ENCODE data around the gene MKI67.

Gene MKI67

GRCh38 chr10:128055061-128055868 is 71.0 kb downstream of the MKI67 start:
- TF ChIP-seq CTCF (IDR thresholded peaks at IDR 0.05; ENCODE audit: low read depth, low read length): no peak
- no peak overlapping the region for H3K4me3 ChIP-seq (replicated peaks in 1 of 2; ENCODE audit: low read depth in 2 of 2, low read length in 2 of 2)
- DNase-seq (ENCODE audit: low read depth in 2 of 2): no peak

GRCh38 chr10:128054163-128054970 is 71.9 kb downstream of the MKI67 start:
- no peak for TF ChIP-seq CTCF (IDR thresholded peaks at IDR 0.05; ENCODE audit: low read depth, low read length)
- H3K4me3 ChIP-seq (replicated peaks in 1 of 2; ENCODE audit: low read depth in 2 of 2, low read length in 2 of 2): no peak overlapping the region
- DNase-seq (ENCODE audit: low read depth in 2 of 2): no peak

- TF ChIP-seq CTCF (IDR thresholded peaks at IDR 0.05; ENCODE audit: low read depth, low read length): no peak
- no peak for DNase-seq (ENCODE audit: low read depth in 2 of 2)
- H3K4me3 ChIP-seq (replicated peaks in 1 of 2; ENCODE audit: low read depth in 2 of 2, low read length in 2 of 2): no peak overlapping the region
Observed at GRCh38 chr10:128053356-128053755, 72.9 kb downstream of the MKI67 start.

- no peak for TF ChIP-seq CTCF (IDR thresholded peaks at IDR 0.05; ENCODE audit: low read depth, low read length)
- no peak for DNase-seq (ENCODE audit: low read depth in 2 of 2)
- no peak overlapping the region for H3K4me3 ChIP-seq (replicated peaks in 1 of 2; ENCODE audit: low read depth in 2 of 2, low read length in 2 of 2)
Observed at GRCh38 chr10:128052696-128053095, 73.5 kb downstream of the MKI67 start.

- H3K4me3 ChIP-seq (replicated peaks in 1 of 2; ENCODE audit: low read depth in 2 of 2, low read length in 2 of 2): no peak overlapping the region
- no peak for DNase-seq (ENCODE audit: low read depth in 2 of 2)
- no peak for TF ChIP-seq CTCF (IDR thresholded peaks at IDR 0.05; ENCODE audit: low read depth, low read length)
Observed at GRCh38 chr10:128051548-128051947, 74.7 kb downstream of the MKI67 start.

- DNase-seq (ENCODE audit: low read depth in 2 of 2): peak in 1 of 2 donors; percentile 43
- no peak overlapping the region for H3K4me3 ChIP-seq (replicated peaks in 1 of 2; ENCODE audit: low read depth in 2 of 2, low read length in 2 of 2)
Observed at GRCh38 chr10:128050936-128051335, 75.3 kb downstream of the MKI67 start.

More at GRCh38 chr10:128050936-128051335, 75.3 kb downstream of the MKI67 start:
- TF ChIP-seq CTCF (IDR thresholded peaks at IDR 0.05; ENCODE audit: low read depth, low read length): no peak

All from cardiac fibroblast (primary cell).